Right cardiac atrium (tissue), 5 donors: ENCODE results near the gene CBR3. TPM values are rescaled to one million over a fixed set of nuclear protein-coding genes. Genes with fewer than 3 reads are reported as not detected.
"Not testable (repeated sequence)": the region's sequence is repeated elsewhere in the genome, so short reads cannot be mapped to it uniquely, and the experiment has no call there.

Experiments used
- ATAC-seq, 2 donors: fragments of 200-7000 bp; cut with Tn5 transposase; one replicate each; pipeline versions ENCODE4 v1.8.0 to v1.9.1; 2020; ENCODE audit warnings: moderate library complexity in 2 of 2, mild to moderate bottlenecking in 1 of 2
- DNase-seq, 3 donors: peaks; one replicate each; pipeline ENCODE4 v3.0.0-alpha.2; 2020
- H3K27ac ChIP-seq: one replicate; pipeline ENCODE4 v1.5.1; 2013; ENCODE audit warnings: mild to moderate bottlenecking, low read length, control low read depth, moderate library complexity
- H3K27me3 ChIP-seq: one replicate; pipeline ENCODE4 v1.6.1; 2013; ENCODE audit not compliant: control insufficient read depth, insufficient read depth
- H3K4me1 ChIP-seq: one replicate; pipeline ENCODE4 v1.6.1; 2013; ENCODE audit warnings: low read length; ENCODE audit not compliant: control insufficient read depth, insufficient read depth
- H3K4me3 ChIP-seq: one replicate; pipeline ENCODE4 v1.5.1; 2013; ENCODE audit warnings: low read length, control low read depth
- H3K9me3 ChIP-seq: one replicate; pipeline ENCODE4 v1.6.1; 2013; ENCODE audit warnings: low read length; ENCODE audit not compliant: control insufficient read depth
- WGBS: extraction: QIAGEN DNeasy Blood & Tissue Kit; methylation state at CpG from one replicate; pipeline ENCODE4 v1.1.7; 2013; 5-methylcytosine and 5-hydroxymethylcytosine counted together
- intact Hi-C, 4 donors: fragments of 100-400 bp; cut with DNase I; formaldehyde crosslinking; loops; one replicate each; pipeline versions ENCODE4 v1.11.0 to v1.14.0; 2022 to 2023
- polyA plus RNA-seq: library from polyadenylated mRNA; stranded (reverse); fragments of 200-250 nt; gene quantifications from one replicate; pipeline ENCODE4 v1.2.3, GENCODE V29; 2013
- total RNA-seq, 4 donors: library from RNA; stranded (reverse); fragmentation: NEBNext Ultra II Directional; extraction: Animal tissue kit (Norgen Biotek cat#: 25700); gene quantifications; one replicate each; pipeline ENCODE4 v1.2.1, GENCODE V29; 2021
- donor health status: healthy with polysubstance abuse.
- donor health status: DM: no; HTN: yes; CAD: no.
- donor health status: DM: no; HTN: no; CAD: no.
- donor health status: DM: no; HTN: yes; CAD: no; lungs with severe emphysema.
- donor health status: DM: yes; HTN: yes; CAD: no.

The CBR3 gene
- total and polyA plus RNA-seq, 5 donors = 3.1 to 6.2 (median 3.9) TPM

- ATAC-seq (no peak), DNase-seq (no peak)
- H3K9me3 ChIP-seq = no peaks in the 10 kb centered on the region
- WGBS = 42% methylated on average over 4 of the region's 4 CpGs
- no peaks in the 10 kb centered on the region for H3K27me3 ChIP-seq
- intact Hi-C loops = no loop called here
- no peak overlapping the region for H3K27ac ChIP-seq
- H3K4me1 ChIP-seq = peaks cover 7% of the 10 kb centered on the region
- H3K4me3 ChIP-seq = no peak overlapping the region
Observed at GRCh38 chr21:36122977-36123376, 11.9 kb upstream of the CBR3 start.

GRCh38 chr21:36124395-36124794 is 10.5 kb upstream of the CBR3 start:
- peaks cover 7% of the 10 kb centered on the region for H3K4me1 ChIP-seq
- no peak overlapping the region for H3K27ac ChIP-seq
- H3K9me3 ChIP-seq = no peaks in the 10 kb centered on the region
- no peak for ATAC-seq
- H3K4me3 ChIP-seq = no peak overlapping the region
- no peak for DNase-seq
- intact Hi-C loops = no loop called here
- 96% methylated on average over 2 of the region's 2 CpGs for WGBS
- H3K27me3 ChIP-seq = no peaks in the 10 kb centered on the region

GRCh38 chr21:36125512-36126207 is 9.2 kb upstream of the CBR3 start:
- Histone ChIP-seq H3K4me1 (peaks cover 8% of the 10 kb centered on the region), H3K27ac (peak overlapping the region; percentile 19), H3K4me3 (no peak overlapping the region), H3K27me3 (no peaks in the 10 kb centered on the region), H3K9me3 (no peaks in the 10 kb centered on the region)
- intact Hi-C loops = no loop called here
- ATAC-seq (no peak), DNase-seq (peak; percentile 44 to 81 (median 57))
- 29% methylated on average over 9 of the region's 9 CpGs for WGBS

GRCh38 chr21:36126208-36126565 is 8.7 kb upstream of the CBR3 start:
- Histone ChIP-seq H3K27me3 (no peaks in the 10 kb centered on the region), H3K27ac (peak overlapping the region; percentile 19), H3K9me3 (no peaks in the 10 kb centered on the region), H3K4me3 (no peak overlapping the region), H3K4me1 (peaks cover 8% of the 10 kb centered on the region)
- intact Hi-C loops = no loop called here
- DNase-seq (no peak), ATAC-seq (no peak)

GRCh38 chr21:36126621-36127110 is 8.2 kb upstream of the CBR3 start:
- H3K4me3 ChIP-seq = no peak overlapping the region
- no peak for DNase-seq
- WGBS = 94% methylated on average over 5 of the region's 5 CpGs
- intact Hi-C loops = no loop called here
- no peaks in the 10 kb centered on the region for H3K27me3 ChIP-seq
- no peaks in the 10 kb centered on the region for H3K9me3 ChIP-seq
- peaks cover 8% of the 10 kb centered on the region for H3K4me1 ChIP-seq
- no peak overlapping the region for H3K27ac ChIP-seq
- no peak for ATAC-seq

GRCh38 chr21:36127250-36127904 is 7.5 kb upstream of the CBR3 start:
- intact Hi-C loops = no loop called here
- no peak overlapping the region for H3K4me3 ChIP-seq
- no peak for DNase-seq
- no peaks in the 10 kb centered on the region for H3K9me3 ChIP-seq
- no peaks in the 10 kb centered on the region for H3K27me3 ChIP-seq
- H3K27ac ChIP-seq = no peak overlapping the region
- WGBS = 94% methylated on average over 10 of the region's 10 CpGs
- no peak for ATAC-seq
- peaks cover 8% of the 10 kb centered on the region for H3K4me1 ChIP-seq

GRCh38 chr21:36127977-36128376 is 6.9 kb upstream of the CBR3 start:
- ATAC-seq = no peak
- WGBS = 75% methylated on average over 5 of the region's 5 CpGs

GRCh38 chr21:36129219-36129618 is 5.7 kb upstream of the CBR3 start:
- Histone ChIP-seq H3K27me3 (no peaks in the 10 kb centered on the region), H3K27ac (no peak overlapping the region), H3K9me3 (no peaks in the 10 kb centered on the region), H3K4me3 (no peak overlapping the region), H3K4me1 (peaks cover 8% of the 10 kb centered on the region)
- intact Hi-C loops = no loop called here
- no peak for DNase-seq
- ATAC-seq = no peak
- 62% methylated on average over 2 of the region's 2 CpGs for WGBS

More at GRCh38 chr21:36127977-36128376, 6.9 kb upstream of the CBR3 start:
- DNase-seq = no peak
- Histone ChIP-seq H3K27me3 (no peaks in the 10 kb centered on the region), H3K27ac (no peak overlapping the region), H3K4me1 (peaks cover 8% of the 10 kb centered on the region), H3K9me3 (no peaks in the 10 kb centered on the region), H3K4me3 (no peak overlapping the region)
- intact Hi-C loops = no loop called here

GRCh38 chr21:36130414-36130762 is 4.5 kb upstream of the CBR3 start:
- DNase-seq, intact Hi-C loops, H3K4me1 ChIP-seq, H3K27ac ChIP-seq, ATAC-seq, H3K27me3 ChIP-seq, H3K9me3 ChIP-seq, H3K4me3 ChIP-seq: not testable (repeated sequence)
- WGBS = 25% methylated on average over 9 of the region's 18 CpGs

GRCh38 chr21:36130839-36131238 is 4.0 kb upstream of the CBR3 start:
- H3K4me1 ChIP-seq, H3K4me3 ChIP-seq, H3K9me3 ChIP-seq, DNase-seq, H3K27me3 ChIP-seq, ATAC-seq, intact Hi-C loops, H3K27ac ChIP-seq: not testable (repeated sequence)
- 92% methylated on average over 5 of the region's 5 CpGs for WGBS

GRCh38 chr21:36132696-36133095 is 2.2 kb upstream of the CBR3 start:
- no peaks in the 10 kb centered on the region for H3K9me3 ChIP-seq
- ATAC-seq = no peak
- intact Hi-C loops = no loop called here
- WGBS = 89% methylated on average over 8 of the region's 8 CpGs
- H3K4me3 ChIP-seq = no peak overlapping the region
- H3K4me1 ChIP-seq = peaks cover 5% of the 10 kb centered on the region
- H3K27me3 ChIP-seq = no peaks in the 10 kb centered on the region
- no peak overlapping the region for H3K27ac ChIP-seq
- DNase-seq = peak in 2 of 3 donors; percentile 74 to 75
